ENCODE data around the gene ATG13.

The ATG13 gene

GRCh38 chr11:46609386-46609785 lies 8.0 kb upstream of the ATG13 start:
- no peak for DNase-seq

- peak; percentile 93 for DNase-seq
These were observed 5.6 kb upstream of the ATG13 start for GRCh38 chr11:46611526-46612304.

GRCh38 chr11:46612326-46612725 lies 5.0 kb upstream of the ATG13 start:
- no peak for DNase-seq

GRCh38 chr11:46615756-46616155 lies 1.6 kb upstream of the ATG13 start:
- DNase-seq = no peak

GRCh38 chr11:46616551-46617133 lies 711 bp upstream of the ATG13 start:
- DNase-seq = peak; percentile 40

- DNase-seq = no peak
These were observed 590 bp downstream of the ATG13 start for GRCh38 chr11:46617972-46618314.

GRCh38 chr11:46618837-46619236 lies 1.5 kb downstream of the ATG13 start:
- DNase-seq = no peak

GRCh38 chr11:46625406-46625805 lies 8.1 kb downstream of the ATG13 start:
- no peak for DNase-seq

- DNase-seq = no peak
These were observed 11.6 kb downstream of the ATG13 start for GRCh38 chr11:46628961-46629360.

GRCh38 chr11:46630237-46630636 lies 12.9 kb downstream of the ATG13 start:
- DNase-seq = no peak

GRCh38 chr11:46631676-46632075 lies 14.3 kb downstream of the ATG13 start:
- DNase-seq = no peak

- no peak for DNase-seq
These were observed 15.1 kb downstream of the ATG13 start for GRCh38 chr11:46632502-46632901.

GRCh38 chr11:46633291-46634217 lies 16.2 kb downstream of the ATG13 start:
- DNase-seq = no peak

GRCh38 chr11:46635557-46636139 lies 18.3 kb downstream of the ATG13 start:
- no peak for DNase-seq

- DNase-seq = no peak
These were observed 20.2 kb downstream of the ATG13 start for GRCh38 chr11:46637546-46637945.

GRCh38 chr11:46639197-46639839 lies 22.0 kb downstream of the ATG13 start:
- peak; percentile 43 for DNase-seq

GRCh38 chr11:46640036-46640788 lies 22.9 kb downstream of the ATG13 start:
- no peak for DNase-seq

- DNase-seq = no peak
These were observed 24.3 kb downstream of the ATG13 start for GRCh38 chr11:46641639-46642038.

- peak; percentile 32 for DNase-seq
These were observed 25.4 kb downstream of the ATG13 start for GRCh38 chr11:46642627-46643335.

- DNase-seq = no peak
These were observed 26.2 kb downstream of the ATG13 start for GRCh38 chr11:46643531-46643930.

- no peak for DNase-seq
These were observed 26.6 kb downstream of the ATG13 start for GRCh38 chr11:46643986-46644385.
